ENCODE measurements around the gene MSLN. TPM values are rescaled to one million over a fixed set of nuclear protein-coding genes. Genes with fewer than 3 reads are reported as not detected.

MSLN gene
- total RNA-seq, 6 donors from 2014 or later, result 47.8 to 275 (median 121) TPM

DNA sequence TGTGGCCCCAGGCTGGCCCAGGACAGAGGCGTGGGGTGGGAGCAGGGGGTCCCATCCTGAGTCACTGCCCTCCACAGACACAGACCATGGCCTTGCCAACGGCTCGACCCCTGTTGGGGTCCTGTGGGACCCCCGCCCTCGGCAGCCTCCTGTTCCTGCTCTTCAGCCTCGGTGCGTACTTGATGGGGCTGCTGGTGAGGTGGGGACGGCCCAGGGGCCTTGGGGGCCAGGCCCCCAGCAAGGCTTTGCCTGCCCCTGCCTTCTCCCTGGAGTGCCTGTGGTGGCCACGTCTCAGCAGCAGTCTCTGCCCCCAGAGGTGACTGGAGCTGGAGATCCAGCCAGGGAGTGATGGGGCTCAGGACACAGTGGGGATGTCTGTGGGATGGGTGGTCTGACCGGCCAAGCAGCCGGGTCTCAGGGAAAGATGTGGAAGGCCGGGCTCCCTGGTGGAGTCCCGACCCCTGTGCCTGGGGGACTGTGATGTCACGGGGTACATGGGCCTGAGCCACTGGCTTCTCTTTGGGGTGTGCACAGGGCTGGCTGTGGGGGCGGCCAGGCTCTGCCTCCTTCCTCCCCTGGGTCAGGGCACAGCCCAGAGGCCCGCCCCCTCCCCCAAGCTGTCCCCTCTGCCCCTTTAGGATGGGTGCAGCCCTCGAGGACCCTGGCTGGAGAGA, 2.2 kb downstream of the MSLN start:
- H3K4me3 ChIP-seq, result peak overlapping the region in 1 of 4 donors; percentile 36
- TF ChIP-seq, protein P1, sequence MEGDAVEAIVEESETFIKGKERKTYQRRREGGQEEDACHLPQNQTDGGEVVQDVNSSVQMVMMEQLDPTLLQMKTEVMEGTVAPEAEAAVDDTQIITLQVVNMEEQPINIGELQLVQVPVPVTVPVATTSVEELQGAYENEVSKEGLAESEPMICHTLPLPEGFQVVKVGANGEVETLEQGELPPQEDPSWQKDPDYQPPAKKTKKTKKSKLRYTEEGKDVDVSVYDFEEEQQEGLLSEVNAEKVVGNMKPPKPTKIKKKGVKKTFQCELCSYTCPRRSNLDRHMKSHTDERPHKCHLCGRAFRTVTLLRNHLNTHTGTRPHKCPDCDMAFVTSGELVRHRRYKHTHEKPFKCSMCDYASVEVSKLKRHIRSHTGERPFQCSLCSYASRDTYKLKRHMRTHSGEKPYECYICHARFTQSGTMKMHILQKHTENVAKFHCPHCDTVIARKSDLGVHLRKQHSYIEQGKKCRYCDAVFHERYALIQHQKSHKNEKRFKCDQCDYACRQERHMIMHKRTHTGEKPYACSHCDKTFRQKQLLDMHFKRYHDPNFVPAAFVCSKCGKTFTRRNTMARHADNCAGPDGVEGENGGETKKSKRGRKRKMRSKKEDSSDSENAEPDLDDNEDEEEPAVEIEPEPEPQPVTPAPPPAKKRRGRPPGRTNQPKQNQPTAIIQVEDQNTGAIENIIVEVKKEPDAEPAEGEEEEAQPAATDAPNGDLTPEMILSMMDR (IDR thresholded peaks at IDR 0.05), result no peak
- TF ChIP-seq EP300 (IDR thresholded peaks at IDR 0.05) (no peak), POLR2A (IDR thresholded peaks at IDR 0.05) (no peak), POLR2AphosphoS5 (IDR thresholded peaks at IDR 0.05) (no peak)
- H3K9me3 ChIP-seq, result no peaks in the 10 kb centered on the region
- H3K27me3 ChIP-seq, result no peaks in the 10 kb centered on the region
- DNase-seq (peak in 1 of 2 donors; percentile 79), ATAC-seq (ENCODE audit: low FRiP score in 2 of 2) (no peak)
- peaks cover 0 to 15% (median 11%) of the 10 kb centered on the region in 4 donors for H3K4me1 ChIP-seq
- H3K27ac ChIP-seq, result no peak overlapping the region
- no peaks in the 10 kb centered on the region for H3K36me3 ChIP-seq
- WGBS, 2 donors, result 89% methylated on average over 14 of the region's 17 CpGs; no CpG with 5 or more reads in 1 of the 2 donors

DNA sequence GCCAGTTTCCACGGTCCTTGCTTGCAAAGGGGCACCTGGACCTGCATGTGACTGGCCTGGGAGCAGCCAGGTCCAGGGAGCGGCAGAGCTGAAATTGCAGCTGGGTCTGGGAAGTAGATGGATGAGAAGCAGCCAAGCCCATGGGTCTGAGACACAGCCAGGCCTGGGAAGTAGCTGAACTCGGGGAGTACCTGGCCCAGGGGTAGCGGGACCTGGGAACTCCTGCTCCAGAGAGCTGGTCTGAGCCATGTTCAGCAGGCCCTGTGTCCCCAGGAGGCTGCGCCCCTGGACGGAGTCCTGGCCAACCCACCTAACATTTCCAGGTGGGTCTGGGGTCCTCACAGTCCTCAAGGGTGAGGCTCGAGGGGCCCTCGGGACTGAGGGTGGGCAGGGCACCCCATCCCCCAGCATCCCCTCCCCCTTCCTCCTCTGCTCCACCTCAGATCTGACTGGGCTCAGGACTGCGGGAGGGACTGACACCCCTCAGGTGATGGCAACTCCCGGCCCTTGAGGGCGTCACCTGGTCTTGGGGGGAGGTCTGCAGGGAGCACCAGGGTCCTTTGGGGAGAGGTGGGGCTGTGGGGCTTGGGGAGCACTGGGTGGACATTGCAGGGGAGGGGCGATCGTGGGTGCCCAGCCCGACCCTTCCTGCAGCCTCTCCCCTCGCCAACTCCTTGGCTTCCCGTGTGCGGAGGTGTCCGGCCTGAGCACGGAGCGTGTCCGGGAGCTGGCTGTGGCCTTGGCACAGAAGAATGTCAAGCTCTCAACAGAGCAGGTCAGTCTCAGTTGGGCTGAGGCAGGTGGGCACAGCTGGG, 3.0 kb downstream of the MSLN start:
- TF ChIP-seq POLR2AphosphoS5 (IDR thresholded peaks at IDR 0.05) (no peak), POLR2A (IDR thresholded peaks at IDR 0.05) (no peak), EP300 (IDR thresholded peaks at IDR 0.05) (no peak)
- TF ChIP-seq, protein P1 (IDR thresholded peaks at IDR 0.05), result no peak
- Histone ChIP-seq H3K4me1 (peaks cover 0 to 15% (median 11%) of the 10 kb centered on the region in 4 donors), H3K27ac (no peak overlapping the region), H3K36me3 (no peaks in the 10 kb centered on the region), H3K27me3 (no peaks in the 10 kb centered on the region), H3K4me3 (no peak overlapping the region), H3K9me3 (no peaks in the 10 kb centered on the region)
- peak in 1 of 2 donors; percentile 63 for DNase-seq
- 81 to 86% methylated on average over 4 to 19 of the region's 21 CpGs for WGBS, 2 donors
- no peak for ATAC-seq (ENCODE audit: low FRiP score in 2 of 2)

DNA sequence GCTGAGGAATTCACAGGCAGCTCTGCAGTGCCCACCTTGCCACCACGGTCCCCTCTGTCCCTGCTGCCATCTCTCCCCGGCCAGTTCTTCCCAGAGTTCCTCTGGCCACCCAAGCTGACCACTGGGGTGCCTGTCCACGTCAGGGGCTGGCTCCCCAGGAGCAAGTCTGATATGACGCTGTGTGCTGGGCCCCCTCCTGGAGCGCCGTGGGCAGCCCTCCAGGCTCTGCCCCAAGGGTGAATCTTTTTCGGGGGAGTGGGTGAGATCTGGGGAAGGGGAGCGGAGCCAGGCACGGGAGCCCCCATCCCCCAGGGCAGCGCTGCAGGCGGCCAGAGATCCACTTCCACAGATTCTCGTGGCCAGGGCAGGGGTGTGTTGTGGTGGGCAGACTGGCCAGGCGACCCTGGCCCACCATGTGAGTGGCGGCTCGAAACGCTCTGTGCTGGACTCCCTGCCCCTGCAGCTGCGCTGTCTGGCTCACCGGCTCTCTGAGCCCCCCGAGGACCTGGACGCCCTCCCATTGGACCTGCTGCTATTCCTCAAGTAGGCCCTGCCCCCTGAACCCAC, 3.7 kb downstream of the MSLN start:
- Histone ChIP-seq H3K4me3 (no peak overlapping the region), H3K27me3 (no peaks in the 10 kb centered on the region), H3K4me1 (peaks cover 0 to 12% (median 10%) of the 10 kb centered on the region in 4 donors), H3K36me3 (no peaks in the 10 kb centered on the region), H3K9me3 (no peaks in the 10 kb centered on the region), H3K27ac (no peak overlapping the region)
- DNase-seq (peak in 1 of 2 donors; percentile 64), ATAC-seq (ENCODE audit: low FRiP score in 2 of 2) (no peak)
- 59 to 80% methylated on average over 8 to 17 of the region's 20 CpGs for WGBS, 2 donors
- TF ChIP-seq, protein P1 (IDR thresholded peaks at IDR 0.05), result no peak
- TF ChIP-seq EP300 (IDR thresholded peaks at IDR 0.05) (no peak), POLR2AphosphoS5 (IDR thresholded peaks at IDR 0.05) (no peak), POLR2A (IDR thresholded peaks at IDR 0.05) (no peak)

DNA sequence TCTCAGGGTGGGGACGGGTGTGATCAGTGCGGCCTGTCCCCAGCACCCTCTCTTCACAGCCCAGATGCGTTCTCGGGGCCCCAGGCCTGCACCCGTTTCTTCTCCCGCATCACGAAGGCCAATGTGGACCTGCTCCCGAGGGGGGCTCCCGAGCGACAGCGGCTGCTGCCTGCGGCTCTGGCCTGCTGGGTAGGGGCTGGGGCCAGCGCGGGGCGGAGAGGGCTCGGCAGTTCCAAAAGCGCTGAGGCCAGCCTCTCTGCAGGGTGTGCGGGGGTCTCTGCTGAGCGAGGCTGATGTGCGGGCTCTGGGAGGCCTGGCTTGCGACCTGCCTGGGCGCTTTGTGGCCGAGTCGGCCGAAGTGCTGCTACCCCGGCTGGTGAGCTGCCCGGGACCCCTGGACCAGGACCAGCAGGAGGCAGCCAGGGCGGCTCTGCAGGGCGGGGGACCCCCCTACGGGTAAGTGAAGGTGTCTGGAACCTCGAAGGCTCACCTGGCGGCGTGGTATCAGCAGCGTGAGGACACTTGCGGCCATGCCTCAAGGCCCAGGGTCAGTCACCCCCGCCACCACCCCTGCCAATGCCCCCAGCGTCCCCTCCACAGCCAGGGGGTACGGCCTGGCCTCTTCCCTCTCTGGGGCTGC, 4.4 kb downstream of the MSLN start:
- WGBS, 2 donors, result 91 to 93% methylated on average over 6 to 29 of the region's 38 CpGs
- no peaks in the 10 kb centered on the region for H3K27me3 ChIP-seq
- DNase-seq, result peak in 1 of 2 donors; percentile 82
- no peak for ATAC-seq (ENCODE audit: low FRiP score in 2 of 2)
- TF ChIP-seq POLR2AphosphoS5 (IDR thresholded peaks at IDR 0.05), result no peak
- TF ChIP-seq POLR2A (IDR thresholded peaks at IDR 0.05), result no peak
- TF ChIP-seq, protein P1 (IDR thresholded peaks at IDR 0.05), result no peak
- TF ChIP-seq EP300 (IDR thresholded peaks at IDR 0.05), result no peak
- peaks cover 0 to 10% (median 7%) of the 10 kb centered on the region in 4 donors for H3K4me1 ChIP-seq
- H3K27ac ChIP-seq, result no peak overlapping the region
- no peaks in the 10 kb centered on the region for H3K36me3 ChIP-seq
- H3K4me3 ChIP-seq, result no peak overlapping the region
- no peaks in the 10 kb centered on the region for H3K9me3 ChIP-seq

All from upper lobe of left lung (tissue), 6 donors.